Measurements from ENCODE around the gene ADGRB2.

Gene ADGRB2

GRCh38 chr1:31769720-31770390 lies 5.7 kb upstream of the ADGRB2 start:
- no peak overlapping the region for H3K4me2 ChIP-seq (ENCODE audit: low read depth, low read length)
- no peaks in the 10 kb centered on the region for H3K4me1 ChIP-seq (ENCODE audit: low read length)
- no peaks in the 10 kb centered on the region for H4K20me1 ChIP-seq (ENCODE audit: insufficient read depth, low read length)
- no peaks in the 10 kb centered on the region for H3K9me2 ChIP-seq (replicated peaks; ENCODE audit: insufficient read depth, low read length)
- peaks cover 61% of the 10 kb centered on the region for H3K27me3 ChIP-seq (replicated peaks; ENCODE audit: insufficient read depth, low read length)
- no peak overlapping the region for H3K9ac ChIP-seq (ENCODE audit: low read length)
- H2AFZ ChIP-seq (ENCODE audit: low read length) = no peak overlapping the region
- H3K9me3 ChIP-seq (replicated peaks; ENCODE audit: insufficient read depth, low read length) = no peaks in the 10 kb centered on the region
- no peak for DNase-seq
- H3K4me3 ChIP-seq (ENCODE audit: low read length) = no peak overlapping the region
- H3K36me3 ChIP-seq (replicated peaks; ENCODE audit: insufficient read depth, low read length) = no peaks in the 10 kb centered on the region
- H3K79me2 ChIP-seq (ENCODE audit: low read length) = no peaks in the 10 kb centered on the region
- H3F3A ChIP-seq (ENCODE audit: insufficient read depth, low read length) = 0 out of 2 replicates have a peak, but pooled peaks cover under 1% of the 10 kb centered on the region
- TF ChIP-seq CTCF (IDR thresholded peaks at IDR 0.05; ENCODE audit: low read length) (no peak), EZH2phosphoT487 (IDR thresholded peaks at IDR 0.05; ENCODE audit: low read length) (no peak)
- H3K27ac ChIP-seq (ENCODE audit: low read length) = no peak overlapping the region

GRCh38 chr1:31768939-31769704 lies 5.0 kb upstream of the ADGRB2 start:
- H3K36me3 ChIP-seq (replicated peaks; ENCODE audit: insufficient read depth, low read length) = no peaks in the 10 kb centered on the region
- no peaks in the 10 kb centered on the region for H3K79me2 ChIP-seq (ENCODE audit: low read length)
- no peaks in the 10 kb centered on the region for H3K9me3 ChIP-seq (replicated peaks; ENCODE audit: insufficient read depth, low read length)
- H3K4me2 ChIP-seq (ENCODE audit: low read depth, low read length) = no peak overlapping the region
- H4K20me1 ChIP-seq (ENCODE audit: insufficient read depth, low read length) = no peaks in the 10 kb centered on the region
- H3F3A ChIP-seq (ENCODE audit: insufficient read depth, low read length) = 0 out of 2 replicates have a peak, but pooled peaks cover 4% of the 10 kb centered on the region
- no peaks in the 10 kb centered on the region for H3K4me1 ChIP-seq (ENCODE audit: low read length)
- H3K4me3 ChIP-seq (ENCODE audit: low read length) = no peak overlapping the region
- DNase-seq = no peak
- TF ChIP-seq EZH2 (optimal IDR thresholded peaks at IDR 0.05; ENCODE audit: low read depth, low read length) = no peak
- no peak for TF ChIP-seq CTCF (IDR thresholded peaks at IDR 0.05; ENCODE audit: low read length)
- TF ChIP-seq EZH2phosphoT487 (IDR thresholded peaks at IDR 0.05; ENCODE audit: low read length) = no peak
- H3K27me3 ChIP-seq (replicated peaks; ENCODE audit: insufficient read depth, low read length) = peaks cover 58% of the 10 kb centered on the region
- no peak overlapping the region for H3K9ac ChIP-seq (ENCODE audit: low read length)
- no peak overlapping the region for H2AFZ ChIP-seq (ENCODE audit: low read length)
- no peak overlapping the region for H3K27ac ChIP-seq (ENCODE audit: low read length)
- H3K9me2 ChIP-seq (replicated peaks; ENCODE audit: insufficient read depth, low read length) = no peaks in the 10 kb centered on the region

- Histone ChIP-seq H3K4me2 (ENCODE audit: low read depth, low read length) (no peak overlapping the region), H3K79me2 (ENCODE audit: low read length) (no peaks in the 10 kb centered on the region), H3K36me3 (replicated peaks; ENCODE audit: insufficient read depth, low read length) (no peaks in the 10 kb centered on the region), H3K27me3 (replicated peaks; ENCODE audit: insufficient read depth, low read length) (peaks cover 51% of the 10 kb centered on the region), H3K9me2 (replicated peaks; ENCODE audit: insufficient read depth, low read length) (no peaks in the 10 kb centered on the region), H3K4me1 (ENCODE audit: low read length) (no peaks in the 10 kb centered on the region), H3K9ac (ENCODE audit: low read length) (no peak overlapping the region), H3K4me3 (ENCODE audit: low read length) (no peak overlapping the region), H3K27ac (ENCODE audit: low read length) (no peak overlapping the region), H3F3A (ENCODE audit: insufficient read depth, low read length) (0 out of 2 replicates have a peak, but pooled peaks cover 4% of the 10 kb centered on the region), H4K20me1 (ENCODE audit: insufficient read depth, low read length) (no peaks in the 10 kb centered on the region), H2AFZ (ENCODE audit: low read length) (no peak overlapping the region), H3K9me3 (replicated peaks; ENCODE audit: insufficient read depth, low read length) (no peaks in the 10 kb centered on the region)
- TF ChIP-seq EZH2 (optimal IDR thresholded peaks at IDR 0.05; ENCODE audit: low read depth, low read length) = no peak
- no peak for TF ChIP-seq CTCF (IDR thresholded peaks at IDR 0.05; ENCODE audit: low read length)
- no peak for TF ChIP-seq EZH2phosphoT487 (IDR thresholded peaks at IDR 0.05; ENCODE audit: low read length)
- no peak for DNase-seq
Observed at GRCh38 chr1:31768407-31768907, 4.3 kb upstream of the ADGRB2 start.

Data from MM.1S (cell line).